ENCODE measurements around the gene RUNX2. TPM values are rescaled to one million over a fixed set of nuclear protein-coding genes. Genes with fewer than 3 reads are reported as not detected.

RUNX2 gene
- total and polyA plus RNA-seq, 12 donors, result 0.28 to 4.5 (median 1.8) TPM

DNA sequence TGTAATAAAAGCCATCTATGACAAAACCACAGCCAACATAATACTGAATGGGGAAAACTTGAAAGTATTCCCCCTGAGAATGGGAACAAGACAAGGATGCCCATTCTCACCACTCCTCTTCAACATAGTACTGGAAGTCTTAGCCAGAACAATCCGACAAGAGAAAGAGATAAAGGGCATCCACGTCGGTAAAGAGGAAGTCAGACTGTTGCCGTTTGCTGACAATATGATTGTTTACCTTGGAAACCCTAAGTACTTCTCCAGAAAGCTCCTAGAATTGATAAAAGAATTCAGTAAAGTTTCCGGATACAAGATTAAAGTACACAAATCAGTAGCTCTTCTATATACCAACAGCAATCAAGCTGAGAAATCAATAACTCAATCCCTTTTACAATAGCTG, 14.0 kb upstream of the RUNX2 start:
- WGBS, 4 donors, result 62 to 85% (median 69%) methylated on average over 5 of the region's 5 CpGs
- intact Hi-C loops (cut with DNase I), result no loop called here

DNA sequence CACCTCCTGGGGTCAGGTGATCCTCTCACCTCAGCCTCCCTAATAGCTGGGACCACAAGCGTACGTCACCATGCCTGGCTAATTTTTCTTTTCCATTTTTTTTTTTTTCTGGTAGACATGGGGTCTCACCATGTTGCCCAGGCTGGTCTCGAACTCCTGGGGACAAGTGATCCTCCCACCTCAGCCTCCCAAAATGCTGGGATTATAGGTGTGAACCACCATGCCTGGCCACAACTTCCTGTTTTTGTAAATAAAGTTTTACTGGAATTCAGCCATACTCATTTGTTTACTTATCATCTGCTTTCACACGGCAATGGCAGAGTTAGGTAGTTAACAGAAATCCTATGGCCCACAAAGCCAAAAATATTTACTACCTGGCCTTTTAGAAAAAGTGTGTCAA, 7.8 kb upstream of the RUNX2 start:
- no peak overlapping the region for H3K4me3 ChIP-seq
- TF ChIP-seq, protein P1, sequence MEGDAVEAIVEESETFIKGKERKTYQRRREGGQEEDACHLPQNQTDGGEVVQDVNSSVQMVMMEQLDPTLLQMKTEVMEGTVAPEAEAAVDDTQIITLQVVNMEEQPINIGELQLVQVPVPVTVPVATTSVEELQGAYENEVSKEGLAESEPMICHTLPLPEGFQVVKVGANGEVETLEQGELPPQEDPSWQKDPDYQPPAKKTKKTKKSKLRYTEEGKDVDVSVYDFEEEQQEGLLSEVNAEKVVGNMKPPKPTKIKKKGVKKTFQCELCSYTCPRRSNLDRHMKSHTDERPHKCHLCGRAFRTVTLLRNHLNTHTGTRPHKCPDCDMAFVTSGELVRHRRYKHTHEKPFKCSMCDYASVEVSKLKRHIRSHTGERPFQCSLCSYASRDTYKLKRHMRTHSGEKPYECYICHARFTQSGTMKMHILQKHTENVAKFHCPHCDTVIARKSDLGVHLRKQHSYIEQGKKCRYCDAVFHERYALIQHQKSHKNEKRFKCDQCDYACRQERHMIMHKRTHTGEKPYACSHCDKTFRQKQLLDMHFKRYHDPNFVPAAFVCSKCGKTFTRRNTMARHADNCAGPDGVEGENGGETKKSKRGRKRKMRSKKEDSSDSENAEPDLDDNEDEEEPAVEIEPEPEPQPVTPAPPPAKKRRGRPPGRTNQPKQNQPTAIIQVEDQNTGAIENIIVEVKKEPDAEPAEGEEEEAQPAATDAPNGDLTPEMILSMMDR (IDR thresholded peaks at IDR 0.05), result no peak
- TF ChIP-seq POLR2A (IDR thresholded peaks at IDR 0.05), result no peak
- no peak overlapping the region for H3K27ac ChIP-seq
- H3K36me3 ChIP-seq (replicated peaks in 1 of 2), result no peaks in the 10 kb centered on the region
- H3K4me1 ChIP-seq (replicated peaks in 1 of 2), result no peaks in the 10 kb centered on the region
- DNase-seq, result no peak
- intact Hi-C loops (cut with DNase I), result no loop called here
- H3K9me3 ChIP-seq (replicated peaks in 1 of 3), result no peaks in the 10 kb centered on the region
- H3K27me3 ChIP-seq, result no peaks in the 10 kb centered on the region
- WGBS, 4 donors, result 91 to 97% (median 96%) methylated on average over 4 of the region's 4 CpGs

More for the DNA sequence above, 14.0 kb upstream of the RUNX2 start:
- no peak for DNase-seq
- no peaks in the 10 kb centered on the region for H3K36me3 ChIP-seq (replicated peaks in 1 of 2)
- H3K27me3 ChIP-seq, result no peaks in the 10 kb centered on the region
- H3K4me1 ChIP-seq (replicated peaks in 1 of 2), result no peaks in the 10 kb centered on the region
- H3K27ac ChIP-seq, result no peak overlapping the region
- TF ChIP-seq, protein P1 (IDR thresholded peaks at IDR 0.05), result no peak
- TF ChIP-seq POLR2A (IDR thresholded peaks at IDR 0.05), result no peak
- H3K9me3 ChIP-seq (replicated peaks in 1 of 3), result no peaks in the 10 kb centered on the region
- no peak overlapping the region for H3K4me3 ChIP-seq

DNA sequence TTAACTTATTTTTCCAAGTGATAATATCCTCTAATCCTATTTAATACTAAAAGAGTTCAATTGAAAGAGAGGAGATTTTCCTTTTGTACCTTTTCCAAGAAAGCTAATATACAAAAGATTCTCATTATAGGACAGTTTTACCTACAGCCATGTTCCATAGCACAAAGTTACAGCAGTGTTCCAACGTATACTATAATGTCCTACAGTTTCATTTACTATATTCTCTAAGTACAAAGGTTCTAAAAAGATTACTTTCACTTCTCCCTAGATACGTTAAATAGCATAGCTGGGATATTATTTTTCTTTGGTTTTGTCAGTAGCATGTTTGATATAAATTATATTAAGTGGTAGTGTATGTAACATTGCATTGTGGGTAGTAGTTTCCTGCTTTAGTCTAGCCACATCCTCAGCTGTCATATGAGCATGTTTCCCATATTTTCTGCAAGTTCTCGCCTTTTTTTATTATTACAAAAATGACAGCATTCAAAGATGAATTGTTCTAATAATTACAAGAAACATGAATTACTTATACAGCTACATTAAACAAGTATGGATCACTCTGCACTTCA, 4.4 kb upstream of the RUNX2 start:
- no peak for TF ChIP-seq POLR2A (IDR thresholded peaks at IDR 0.05)
- TF ChIP-seq, protein P1 (IDR thresholded peaks at IDR 0.05), result no peak
- Histone ChIP-seq H3K4me1 (replicated peaks in 1 of 2) (peaks cover 0 to 7% of the 10 kb centered on the region in 2 donors), H3K36me3 (replicated peaks in 1 of 2) (no peaks in the 10 kb centered on the region), H3K27me3 (no peaks in the 10 kb centered on the region), H3K27ac (no peak overlapping the region), H3K4me3 (no peak overlapping the region), H3K9me3 (replicated peaks in 1 of 3) (no peaks in the 10 kb centered on the region)
- no peak for DNase-seq
- 69 to 79% (median 72%) methylated on average over 3 of the region's 3 CpGs for WGBS, 4 donors
- intact Hi-C loops (cut with DNase I), result no loop called here

DNA sequence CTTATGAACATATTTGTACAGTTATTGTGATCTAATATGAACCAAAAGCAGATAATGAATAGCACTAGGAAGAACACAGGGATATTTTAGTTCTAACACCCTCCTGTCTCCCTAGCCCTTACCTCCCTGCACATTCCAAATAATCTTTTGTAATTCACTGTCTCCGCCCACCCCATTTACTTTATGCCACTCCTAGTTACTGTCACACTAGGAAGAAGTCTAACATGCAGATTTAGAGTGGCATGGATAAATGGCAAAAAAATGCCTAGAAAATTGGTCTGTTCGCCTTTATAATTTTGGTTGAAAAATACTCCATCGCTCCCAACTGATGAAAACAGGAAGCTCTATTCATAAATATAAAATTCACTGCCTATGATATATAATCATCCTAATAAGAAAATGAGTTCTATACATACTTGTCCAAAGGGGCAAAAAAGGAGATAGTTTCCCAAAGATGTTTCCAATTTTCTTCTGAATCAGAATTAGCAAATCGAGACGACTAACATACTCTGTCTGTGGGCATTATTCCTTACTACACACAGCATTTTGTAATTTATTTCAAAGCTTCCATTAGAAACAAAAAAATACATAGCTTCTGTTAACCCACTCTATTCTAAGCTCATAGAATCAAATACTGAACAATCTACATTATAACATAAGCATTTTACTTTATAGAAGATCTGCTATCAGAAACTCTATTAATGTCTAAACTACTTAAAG, 1.3 kb upstream of the RUNX2 start:
- no peak for DNase-seq
- no peak overlapping the region for H3K4me3 ChIP-seq
- H3K4me1 ChIP-seq (replicated peaks in 1 of 2), result peaks cover 0 to 7% of the 10 kb centered on the region in 2 donors
- no peaks in the 10 kb centered on the region for H3K36me3 ChIP-seq (replicated peaks in 1 of 2)
- no peak overlapping the region for H3K27ac ChIP-seq
- no peaks in the 10 kb centered on the region for H3K9me3 ChIP-seq (replicated peaks in 1 of 3)
- no peak for TF ChIP-seq POLR2A (IDR thresholded peaks at IDR 0.05)
- TF ChIP-seq, protein P1 (IDR thresholded peaks at IDR 0.05), result no peak
- no peaks in the 10 kb centered on the region for H3K27me3 ChIP-seq
- intact Hi-C loops (cut with DNase I), result no loop called here
- WGBS, 4 donors, result 89 to 94% (median 92%) methylated on average over 5 of the region's 5 CpGs
